ENCODE data around the gene AKAP13. TPM values are rescaled to one million over a fixed set of nuclear protein-coding genes. Genes with fewer than 3 reads are reported as not detected.

AKAP13 gene
- total and polyA plus RNA-seq, 2 of the 8 experiments (the other 6 are each of a cell fraction or from before 2014, with no cell fraction given): 14.0 to 46.2 TPM

- no peak for TF ChIP-seq SP4 (IDR thresholded peaks at IDR 0.05; ENCODE audit: low read length)
- no peak for TF ChIP-seq EGR1 (IDR thresholded peaks at IDR 0.05; ENCODE audit: borderline replicate concordance, low read depth, low read length)
- TF ChIP-seq CREB1 (IDR thresholded peaks at IDR 0.05): no peak
Measured at GRCh38 chr15:85624291-85624801, 243.9 kb downstream of the AKAP13 start (continued).

All from H1 (cell line).